ENCODE data around the gene UBL4B.

DNA sequence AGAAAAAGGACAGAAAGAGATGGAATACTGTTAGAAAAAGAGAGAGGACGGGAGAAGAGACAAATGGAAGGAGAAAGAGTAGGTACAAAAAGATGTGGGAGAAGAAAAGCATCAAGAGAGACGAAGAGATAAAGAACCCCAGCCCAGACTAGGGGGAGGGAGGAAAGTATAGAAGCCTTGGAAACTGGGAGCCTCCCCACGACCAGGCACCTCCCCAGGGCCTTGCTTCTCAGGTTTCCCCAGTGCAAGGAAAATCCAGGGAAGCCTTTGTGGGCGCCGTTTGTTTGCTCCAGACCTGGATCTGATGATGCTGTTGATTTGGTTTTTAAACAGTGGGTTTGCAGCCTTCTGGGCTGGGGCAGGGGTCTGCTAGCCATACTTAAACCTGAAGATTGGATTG lies 26.6 kb upstream of the UBL4B start:
- TF ChIP-seq, protein P1, sequence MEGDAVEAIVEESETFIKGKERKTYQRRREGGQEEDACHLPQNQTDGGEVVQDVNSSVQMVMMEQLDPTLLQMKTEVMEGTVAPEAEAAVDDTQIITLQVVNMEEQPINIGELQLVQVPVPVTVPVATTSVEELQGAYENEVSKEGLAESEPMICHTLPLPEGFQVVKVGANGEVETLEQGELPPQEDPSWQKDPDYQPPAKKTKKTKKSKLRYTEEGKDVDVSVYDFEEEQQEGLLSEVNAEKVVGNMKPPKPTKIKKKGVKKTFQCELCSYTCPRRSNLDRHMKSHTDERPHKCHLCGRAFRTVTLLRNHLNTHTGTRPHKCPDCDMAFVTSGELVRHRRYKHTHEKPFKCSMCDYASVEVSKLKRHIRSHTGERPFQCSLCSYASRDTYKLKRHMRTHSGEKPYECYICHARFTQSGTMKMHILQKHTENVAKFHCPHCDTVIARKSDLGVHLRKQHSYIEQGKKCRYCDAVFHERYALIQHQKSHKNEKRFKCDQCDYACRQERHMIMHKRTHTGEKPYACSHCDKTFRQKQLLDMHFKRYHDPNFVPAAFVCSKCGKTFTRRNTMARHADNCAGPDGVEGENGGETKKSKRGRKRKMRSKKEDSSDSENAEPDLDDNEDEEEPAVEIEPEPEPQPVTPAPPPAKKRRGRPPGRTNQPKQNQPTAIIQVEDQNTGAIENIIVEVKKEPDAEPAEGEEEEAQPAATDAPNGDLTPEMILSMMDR (conservative IDR thresholded peaks at IDR 0.05; ENCODE audit: low read length): no peak
- TF ChIP-seq EZH2phosphoT487 (IDR thresholded peaks at IDR 0.05; ENCODE audit: borderline replicate concordance, low read depth, low read length): no peak

All from OCI-LY7 (cell line).